DND-41 (cell line): ENCODE results near the gene ADAMTS12.

Experiments used
- ATAC-seq: fragments of 200-7000 bp; cut with Tn5 transposase; 3 replicates; pipeline ENCODE4 v1.9.1; 2021; ENCODE audit warnings: low read depth; ENCODE audit not compliant: insufficient read depth
- DNase-seq: peaks from one replicate; pipeline ENCODE4 v3.0.0-alpha.2; 2020
- H2AFZ ChIP-seq: 2 replicates; pipeline ENCODE4 v1.6.0; 2012; ENCODE audit warnings: low read depth, low read length
- H3K27ac ChIP-seq: 2 replicates; pipeline ENCODE4 v1.5.1; 2012; ENCODE audit warnings: low read length, inconsistent platforms
- H3K27me3 ChIP-seq: fragments of 200-600 bp; sonication (generic); 2 replicates; pipeline ENCODE4 v1.6.0; 2012; ENCODE audit warnings: low read length, mild to moderate bottlenecking, inconsistent platforms; ENCODE audit not compliant: insufficient read depth, poor library complexity
- H3K36me3 ChIP-seq: 2 replicates; pipeline ENCODE4 v1.5.1; 2012; ENCODE audit warnings: low read length, inconsistent platforms; ENCODE audit not compliant: insufficient read depth
- H3K4me1 ChIP-seq: 2 replicates; pipeline ENCODE4 v1.5.1; 2012; ENCODE audit warnings: mild to moderate bottlenecking, low read length; ENCODE audit not compliant: insufficient read depth
- H3K4me2 ChIP-seq: 2 replicates; pipeline ENCODE4 v1.6.0; 2012; ENCODE audit warnings: mild to moderate bottlenecking, moderate library complexity, low read length, inconsistent platforms; ENCODE audit not compliant: insufficient read depth
- H3K4me3 ChIP-seq, 2 experiments: fragments of 200-600 bp in 1 of 2; shearing (Covaris generic) in 1 of 2; 2 replicates each; pipeline ENCODE4 v1.5.1; 2012 to 2016; ENCODE audit warnings: inconsistent platforms in 2 of 2, low read length in 2 of 2, mild to moderate bottlenecking in 2 of 2, low read depth in 1 of 2, moderate library complexity in 1 of 2
- H3K79me2 ChIP-seq: 2 replicates; pipeline ENCODE4 v1.6.0; 2012; ENCODE audit warnings: low read length, inconsistent platforms; ENCODE audit not compliant: insufficient read depth
- H3K9ac ChIP-seq: 2 replicates; pipeline ENCODE4 v1.6.0; 2012; ENCODE audit warnings: low read depth, mild to moderate bottlenecking, inconsistent platforms, low read length, moderate library complexity
- H3K9me3 ChIP-seq: 2 replicates; pipeline ENCODE4 v1.5.1; 2012; ENCODE audit warnings: low read length, moderate library complexity, mild to moderate bottlenecking, inconsistent platforms; ENCODE audit not compliant: insufficient read depth, severe bottlenecking
- H4K20me1 ChIP-seq: 2 replicates; pipeline ENCODE4 v1.6.0; 2012; ENCODE audit warnings: low read length; ENCODE audit not compliant: insufficient read depth
- EZH2 ChIP-seq: IDR thresholded peaks from 3 replicates; pipeline ENCODE4 v1.6.1; 2012; ENCODE audit warnings: borderline replicate concordance, low read depth, mild to moderate bottlenecking, moderate library complexity, low read length, inconsistent platforms; ENCODE audit not compliant: severe bottlenecking
- TF ChIP-seq, protein P1 (sequence below): IDR thresholded peaks from 2 replicates; pipeline ENCODE4 v1.5.1; 2012; ENCODE audit warnings: borderline replicate concordance, low read length, moderate library complexity, mild to moderate bottlenecking; ENCODE audit not compliant: poor library complexity, severe bottlenecking; ENCODE audit errors: extremely low read depth

ADAMTS12 gene

GRCh38 chr5:33800241-33800950, 91.4 kb downstream of the ADAMTS12 start:
- Histone ChIP-seq H2AFZ (no peak overlapping the region), H4K20me1 (no peaks in the 10 kb centered on the region), H3K4me1 (no peaks in the 10 kb centered on the region), H3K27me3 (no peaks in the 10 kb centered on the region), H3K27ac (no peak overlapping the region), H3K4me2 (no peak overlapping the region), H3K9ac (no peak overlapping the region), H3K4me3 (no peak overlapping the region), H3K79me2 (no peaks in the 10 kb centered on the region), H3K9me3 (no peaks in the 10 kb centered on the region), H3K36me3 (no peaks in the 10 kb centered on the region)
- no peak for ATAC-seq
- TF ChIP-seq, protein P1, sequence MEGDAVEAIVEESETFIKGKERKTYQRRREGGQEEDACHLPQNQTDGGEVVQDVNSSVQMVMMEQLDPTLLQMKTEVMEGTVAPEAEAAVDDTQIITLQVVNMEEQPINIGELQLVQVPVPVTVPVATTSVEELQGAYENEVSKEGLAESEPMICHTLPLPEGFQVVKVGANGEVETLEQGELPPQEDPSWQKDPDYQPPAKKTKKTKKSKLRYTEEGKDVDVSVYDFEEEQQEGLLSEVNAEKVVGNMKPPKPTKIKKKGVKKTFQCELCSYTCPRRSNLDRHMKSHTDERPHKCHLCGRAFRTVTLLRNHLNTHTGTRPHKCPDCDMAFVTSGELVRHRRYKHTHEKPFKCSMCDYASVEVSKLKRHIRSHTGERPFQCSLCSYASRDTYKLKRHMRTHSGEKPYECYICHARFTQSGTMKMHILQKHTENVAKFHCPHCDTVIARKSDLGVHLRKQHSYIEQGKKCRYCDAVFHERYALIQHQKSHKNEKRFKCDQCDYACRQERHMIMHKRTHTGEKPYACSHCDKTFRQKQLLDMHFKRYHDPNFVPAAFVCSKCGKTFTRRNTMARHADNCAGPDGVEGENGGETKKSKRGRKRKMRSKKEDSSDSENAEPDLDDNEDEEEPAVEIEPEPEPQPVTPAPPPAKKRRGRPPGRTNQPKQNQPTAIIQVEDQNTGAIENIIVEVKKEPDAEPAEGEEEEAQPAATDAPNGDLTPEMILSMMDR: no peak
- TF ChIP-seq EZH2: no peak
- no peak for DNase-seq

GRCh38 chr5:33795496-33795895, 96.3 kb downstream of the ADAMTS12 start:
- no peak for TF ChIP-seq EZH2
- TF ChIP-seq, protein P1: no peak
- H3K4me2 ChIP-seq: no peak overlapping the region
- no peaks in the 10 kb centered on the region for H3K36me3 ChIP-seq
- H2AFZ ChIP-seq: no peak overlapping the region
- H3K79me2 ChIP-seq: no peaks in the 10 kb centered on the region
- no peak overlapping the region for H3K4me3 ChIP-seq
- no peaks in the 10 kb centered on the region for H3K4me1 ChIP-seq
- H3K9ac ChIP-seq: no peak overlapping the region
- no peak overlapping the region for H3K27ac ChIP-seq
- H3K9me3 ChIP-seq: no peaks in the 10 kb centered on the region
- no peaks in the 10 kb centered on the region for H4K20me1 ChIP-seq
- no peak for ATAC-seq
- DNase-seq: no peak
- H3K27me3 ChIP-seq: no peaks in the 10 kb centered on the region

- H3K36me3 ChIP-seq: no peaks in the 10 kb centered on the region
- ATAC-seq (no peak), DNase-seq (no peak)
- H3K79me2 ChIP-seq: no peaks in the 10 kb centered on the region
- H3K4me3 ChIP-seq: no peak overlapping the region
- H4K20me1 ChIP-seq: no peaks in the 10 kb centered on the region
- H3K4me2 ChIP-seq: no peak overlapping the region
- no peak overlapping the region for H3K9ac ChIP-seq
- TF ChIP-seq EZH2: no peak
- TF ChIP-seq, protein P1: no peak
- no peaks in the 10 kb centered on the region for H3K9me3 ChIP-seq
- no peaks in the 10 kb centered on the region for H3K4me1 ChIP-seq
- H3K27me3 ChIP-seq: no peaks in the 10 kb centered on the region
- no peak overlapping the region for H3K27ac ChIP-seq
- H2AFZ ChIP-seq: no peak overlapping the region
Observed at GRCh38 chr5:33794550-33795181, 97.1 kb downstream of the ADAMTS12 start.
